Heart right ventricle (tissue), 16 donors: ENCODE measurements around the gene FGFRL1. TPM values are rescaled to one million over a fixed set of nuclear protein-coding genes. Genes with fewer than 3 reads are reported as not detected.

Experiments
- ATAC-seq, 8 donors: fragments of 200-7000 bp; cut with Tn5 transposase; one replicate each; pipeline ENCODE4 v1.9.1; 2020; ENCODE audit warnings: mild to moderate bottlenecking in 8 of 8, moderate library complexity in 8 of 8, moderate number of reproducible peaks in 1 of 8
- DNase-seq, 2 donors: peaks; one replicate each; pipeline ENCODE4 v3.0.0-alpha.2; 2020
- H3K27ac ChIP-seq, 10 donors: fragments of 200-600 bp; sonication (generic) in 2 of 10; one replicate each; pipeline versions ENCODE4 v1.5.0 to v1.8.0; 2020 to 2022; ENCODE audit warnings: mild to moderate bottlenecking in 3 of 10
- H3K27me3 ChIP-seq, 7 donors: fragments of 200-600 bp; one replicate each; pipeline ENCODE4 v1.8.0; 2021 to 2022; ENCODE audit warnings: mild to moderate bottlenecking in 2 of 7
- H3K36me3 ChIP-seq, 9 donors: fragments of 200-600 bp; sonication (generic) in 1 of 9; one replicate each; pipeline versions ENCODE4 v1.5.0 to v1.8.0; 2020 to 2022; ENCODE audit warnings: mild to moderate bottlenecking in 2 of 9
- H3K4me1 ChIP-seq, 9 donors: fragments of 200-600 bp; sonication (generic) in 1 of 9; one replicate each; pipeline versions ENCODE4 v1.5.0 to v1.8.0; 2020 to 2022; ENCODE audit warnings: mild to moderate bottlenecking in 4 of 9
- H3K4me3 ChIP-seq, 10 donors: fragments of 200-600 bp; sonication (generic) in 2 of 10; one replicate each; pipeline versions ENCODE4 v1.5.0 to v1.8.0; 2020 to 2022; ENCODE audit warnings: mild to moderate bottlenecking in 7 of 10, moderate library complexity in 2 of 10
- H3K9me3 ChIP-seq, 11 donors: fragments of 200-600 bp in 10 of 11; sonication (generic) in 2 of 11; one replicate each; pipeline versions ENCODE4 v1.5.0 to v1.8.0; 2013 to 2022; ENCODE audit warnings: mild to moderate bottlenecking in 2 of 11, control low read depth in 1 of 11, moderate library complexity in 1 of 11
- CTCF ChIP-seq, 9 donors: fragments of 200-600 bp; sonication (generic) in 2 of 9; IDR thresholded peaks; one replicate each; pipeline versions ENCODE4 v1.5.0 to v1.8.0; 2021 to 2022; ENCODE audit warnings: antibody characterized with exemption in 9 of 9, mild to moderate bottlenecking in 5 of 9, moderate library complexity in 1 of 9
- WGBS, 2 donors: extraction: QIAGEN DNeasy Blood & Tissue Kit; methylation state at CpG; one replicate each; pipeline ENCODE4 v1.1.7; 2013; ENCODE audit warnings: inconsistent platforms in 1 of 2; 5-methylcytosine and 5-hydroxymethylcytosine counted together
- intact Hi-C, 10 donors: fragments of 100-400 bp; cut with DNase I; formaldehyde crosslinking; loops; one replicate each; pipeline versions ENCODE4 v1.11.1 to v1.14.2; 2022
- polyA plus RNA-seq, 2 donors: library from polyadenylated mRNA; stranded (reverse); fragments of 200-250 nt; gene quantifications; one replicate each; pipeline ENCODE4 v1.2.3, GENCODE V29; 2013
- total RNA-seq, 10 donors: library from RNA; stranded (reverse); fragmentation: NEBNext Ultra II Directional in 3 of 10; extraction: Animal tissue kit (Norgen Biotek cat#: 25700) in 3 of 10; gene quantifications; one replicate each; pipeline versions ENCODE4 v1.2.1 to v1.2.4, GENCODE V29; 2021 to 2023
- donor health status: Arrhythmogenic right ventricular cardiomyopathy.
- donor health status: ischemic (EF 13 %, LVEDD 7.1; RV severe dilation, severe dysfunction).
- donor health status: healthy with polysubstance abuse.
- donor health status: DM: no; HTN: yes; CAD: no.
- donor health status: DM: no; HTN: no; CAD: no.
- donor health status: ischemic (EF 25% LVEDD 6.9; RV normal size, moderate dysfunction).
- donor health status: ischemic (EF 25% LVEDD 5.7; RV mildly dilated, moderate dysfunction).
- donor health status: healthy.
- donor health status: DM: yes; HTN: yes; CAD: no.
- donor health status: Ischemic cardiomyopathy.
- donor health status: ischemic (EF 35%, LVEDD 5.7; RV mildly dilated, moderate dysfunction).
- donor health status: nonischemic (EF 11% LVEDD 7.7; RV severe dilation, severe dysfunction).
- donor health status: DM: yes; HTN: yes; CAD: no.
- donor health status: PGD.
- donor health status: ischemic (EF 29% LVEDD 5.4; RV normal size, mild dysfunction).
- donor health status: nonischemic (EF 23%, LVEDD 6.1; RV moderate dilation, normal function).

Gene FGFRL1
- total and polyA plus RNA-seq, 12 donors = 17.1 to 36.6 (median 26.0) TPM

- peaks cover 0 to 42% (median 35%) of the 10 kb centered on the region in 7 donors for H3K27me3 ChIP-seq
- TF ChIP-seq CTCF (IDR thresholded peaks at IDR 0.05) = no peak
- intact Hi-C loops = no loop called here
- H3K4me3 ChIP-seq = no peak overlapping the region
- peak overlapping the region in 4 of 10 donors; percentile 10 to 44 (median 14) for H3K27ac ChIP-seq
- H3K9me3 ChIP-seq = no peaks in the 10 kb centered on the region
- DNase-seq (peak in 1 of 2 donors; percentile 56), ATAC-seq (peak in 7 of 8 donors; percentile 19 to 68 (median 34))
- H3K4me1 ChIP-seq = peaks cover 0 to 20% (median 4%) of the 10 kb centered on the region in 9 donors
- H3K36me3 ChIP-seq = no peaks in the 10 kb centered on the region
- WGBS, 2 donors = 62 to 72% methylated on average over 26 of the region's 26 CpGs
These were observed 24.1 kb downstream of the FGFRL1 start for GRCh38 chr4:1035510-1035909.

DNA sequence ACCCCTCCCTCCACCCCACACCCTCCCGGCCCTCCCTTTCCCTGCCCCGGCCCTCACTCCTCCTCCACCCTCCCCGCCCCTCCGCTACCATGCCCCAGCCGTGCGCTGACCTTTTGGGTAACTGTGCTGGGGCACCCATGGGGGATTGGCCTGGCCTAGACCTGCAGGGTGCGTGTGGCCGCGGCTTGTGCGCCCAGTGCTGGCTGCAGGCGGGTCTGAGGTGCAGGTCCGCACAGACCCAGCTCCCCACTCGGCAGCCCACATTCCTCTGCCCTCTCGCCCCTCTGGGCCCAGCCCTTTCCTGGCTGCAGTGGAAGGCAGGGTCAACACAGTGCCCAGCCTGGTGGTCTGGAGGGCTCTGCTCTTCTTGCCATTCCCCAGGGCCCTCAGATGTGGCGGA lies 24.7 kb downstream of the FGFRL1 start:
- intact Hi-C loops = no loop called here
- ATAC-seq (peak in 1 of 8 donors; percentile 7), DNase-seq (no peak)
- Histone ChIP-seq H3K4me1 (peaks cover 0 to 24% (median 5%) of the 10 kb centered on the region in 9 donors), H3K36me3 (no peaks in the 10 kb centered on the region), H3K4me3 (no peak overlapping the region), H3K9me3 (no peaks in the 10 kb centered on the region), H3K27ac (peak overlapping the region in 1 of 10 donors; percentile 12), H3K27me3 (peaks cover 0 to 38% (median 34%) of the 10 kb centered on the region in 7 donors)
- TF ChIP-seq CTCF (IDR thresholded peaks at IDR 0.05) = no peak
- 84 to 85% methylated on average over 15 of the region's 15 CpGs for WGBS, 2 donors

- Histone ChIP-seq H3K9me3 (no peaks in the 10 kb centered on the region), H3K27me3 (peaks cover 0 to 36% (median 26%) of the 10 kb centered on the region in 7 donors), H3K4me3 (no peak overlapping the region), H3K4me1 (peaks cover 0 to 33% (median 11%) of the 10 kb centered on the region in 9 donors), H3K36me3 (no peaks in the 10 kb centered on the region), H3K27ac (no peak overlapping the region)
- no peak for DNase-seq
- no peak for ATAC-seq
- WGBS, 2 donors = 86 to 87% methylated on average over 25 to 26 of the region's 26 CpGs
- TF ChIP-seq CTCF (IDR thresholded peaks at IDR 0.05) = no peak
- intact Hi-C loops = no loop called here
These were observed 25.8 kb downstream of the FGFRL1 start for GRCh38 chr4:1036976-1037810.

- DNase-seq (no peak), ATAC-seq (no peak)
- Histone ChIP-seq H3K4me3 (no peak overlapping the region), H3K27me3 (peaks cover 0 to 32% (median 17%) of the 10 kb centered on the region in 7 donors), H3K9me3 (no peaks in the 10 kb centered on the region), H3K27ac (peak overlapping the region in 2 of 10 donors; percentile 26 to 35), H3K4me1 (peaks cover 0 to 42% (median 16%) of the 10 kb centered on the region in 9 donors), H3K36me3 (no peaks in the 10 kb centered on the region)
- no peak for TF ChIP-seq CTCF (IDR thresholded peaks at IDR 0.05)
- WGBS, 2 donors = 83 to 89% methylated on average over 16 of the region's 16 CpGs
- intact Hi-C loops = no loop called here
These were observed 27.6 kb downstream of the FGFRL1 start for GRCh38 chr4:1038948-1039492.
